HepG2 (cell line): ENCODE measurements around the gene SPOP. TPM values are rescaled to one million over a fixed set of nuclear protein-coding genes. Genes with fewer than 3 reads are reported as not detected.

Experiments
- ARID2 ChIP-seq: sonication (generic); formaldehyde crosslinking; IDR thresholded peaks from 2 replicates; pipeline ENCODE4 v1.8.1; 2022; ENCODE audit warnings: mild to moderate bottlenecking, missing genetic modification reagents, borderline replicate concordance
- CREM ChIP-seq, 2 experiments: sonication (generic) in 1 of 2; formaldehyde crosslinking in 1 of 2; IDR thresholded peaks; 2 replicates each; pipeline versions ENCODE4 v1.4.0 to v1.6.1; 2016 to 2020; ENCODE audit warnings: antibody characterized with exemption in 1 of 2, mild to moderate bottlenecking in 1 of 2, missing genetic modification reagents in 1 of 2
- DMTF1 ChIP-seq: sonication (generic); formaldehyde crosslinking; IDR thresholded peaks from 2 replicates; pipeline ENCODE4 v1.4.0; 2020; ENCODE audit warnings: mild to moderate bottlenecking, missing genetic modification reagents
- HDAC2 ChIP-seq: sonication (generic); formaldehyde crosslinking; IDR thresholded peaks from 2 replicates; pipeline ENCODE4 v1.4.0; 2020; ENCODE audit warnings: missing genetic modification reagents
- HES4 ChIP-seq: sonication (generic); formaldehyde crosslinking; IDR thresholded peaks from 2 replicates; pipeline ENCODE4 v1.9.0; 2021; ENCODE audit warnings: mild to moderate bottlenecking, missing genetic modification reagents, borderline replicate concordance
- HMGXB4 ChIP-seq, 2 experiments: sonication (generic) in 1 of 2; formaldehyde crosslinking in 1 of 2; IDR thresholded peaks; 2 replicates each; pipeline versions ENCODE4 v1.4.0 to v1.6.1; 2018 to 2020; ENCODE audit warnings: missing genetic modification reagents in 2 of 2, borderline replicate concordance in 1 of 2, low read depth in 1 of 2, mild to moderate bottlenecking in 1 of 2, missing biosample characterization in 1 of 2
- KLF12 ChIP-seq: sonication (generic); formaldehyde crosslinking; IDR thresholded peaks from 2 replicates; pipeline ENCODE4 v1.4.0; 2020; ENCODE audit warnings: missing genetic modification reagents, borderline replicate concordance
- SALL1 ChIP-seq: sonication (generic); formaldehyde crosslinking; IDR thresholded peaks from 2 replicates; pipeline ENCODE4 v1.8.0; 2022; ENCODE audit warnings: mild to moderate bottlenecking, missing genetic modification reagents
- TBX2 ChIP-seq: sonication (generic); formaldehyde crosslinking; IDR thresholded peaks from 2 replicates; pipeline ENCODE4 v1.5.0; 2020; ENCODE audit warnings: missing genetic modification reagents, mild to moderate bottlenecking, borderline replicate concordance
- TCF12 ChIP-seq, 2 experiments: fragments of 450-650 bp in 1 of 2; sonication (generic) in 1 of 2; formaldehyde crosslinking in 1 of 2; IDR thresholded peaks; 2 replicates each; pipeline versions ENCODE4 v1.6.1 to v1.8.0; 2017 to 2022; ENCODE audit warnings: antibody characterized with exemption in 1 of 2, mild to moderate bottlenecking in 1 of 2, missing genetic modification reagents in 1 of 2, moderate library complexity in 1 of 2
- ZC3H13 ChIP-seq: sonication (generic); formaldehyde crosslinking; IDR thresholded peaks from 2 replicates; pipeline ENCODE4 v1.8.1; 2023; ENCODE audit warnings: mild to moderate bottlenecking, missing genetic modification reagents, moderate library complexity
- ZKSCAN1 ChIP-seq: fragments of 150-350 bp; IDR thresholded peaks from 2 replicates; pipeline ENCODE4 v1.6.1; 2014; ENCODE audit warnings: low read length
- ZNF253 ChIP-seq: sonication (generic); formaldehyde crosslinking; IDR thresholded peaks from 2 replicates; pipeline ENCODE4 v1.8.0; 2022; ENCODE audit warnings: mild to moderate bottlenecking, missing genetic modification reagents, borderline replicate concordance
- ZNF296 ChIP-seq: sonication (generic); formaldehyde crosslinking; conservative IDR thresholded peaks from 2 replicates; pipeline ENCODE4 v1.5.0; 2020; ENCODE audit warnings: mild to moderate bottlenecking, missing genetic modification reagents
- ZNF546 ChIP-seq: sonication (generic); formaldehyde crosslinking; conservative IDR thresholded peaks from 2 replicates; pipeline ENCODE4 v1.8.1; 2023; ENCODE audit warnings: mild to moderate bottlenecking, missing genetic modification reagents
- ZNF747 ChIP-seq: sonication (generic); formaldehyde crosslinking; IDR thresholded peaks from 2 replicates; pipeline ENCODE4 v1.8.1; 2023; ENCODE audit warnings: missing genetic modification reagents, mild to moderate bottlenecking, borderline replicate concordance
- ZNF773 ChIP-seq: sonication (generic); formaldehyde crosslinking; IDR thresholded peaks from 2 replicates; pipeline ENCODE4 v1.4.0; 2020; ENCODE audit warnings: missing genetic modification reagents, borderline replicate concordance
- polyA plus RNA-seq, 8 experiments: library from polyadenylated mRNA; depleted of rRNA in 3 of 8; stranded (reverse) in 7 of 8; unstranded in 1 of 8; fragments of >200 nt; fragmentation: Illumina TruSeq in 4 of 8; extraction: Trizol in 4 of 8; gene quantifications; 2 replicates each; pipeline versions ENCODE4 v1.2.1 to v1.2.3, GENCODE V29; 2011 to 2016; ENCODE audit warnings: low read depth in 4 of 8, missing spikeins in 1 of 8, mixed read lengths in 1 of 8; ENCODE audit not compliant: insufficient read depth in 1 of 8
- total RNA-seq, 5 experiments: library from RNA; depleted of rRNA; stranded (reverse); fragments of >200 nt; fragmentation: Illumina TruSeq; extraction: Trizol; gene quantifications; 2 replicates each; pipeline ENCODE4 v1.2.3, GENCODE V29; 2016; ENCODE audit warnings: low read depth in 1 of 5
- TF ChIP-seq, protein P1 (sequence below): sonication (generic); formaldehyde crosslinking; conservative IDR thresholded peaks from 2 replicates; pipeline ENCODE4 v1.4.0; 2020; ENCODE audit warnings: missing genetic modification reagents

SPOP gene
- total and polyA plus RNA-seq, 2 of the 13 experiments (the other 11 are each of a cell fraction or from before 2014, with no cell fraction given) = 52.8 to 60.8 TPM

DNA sequence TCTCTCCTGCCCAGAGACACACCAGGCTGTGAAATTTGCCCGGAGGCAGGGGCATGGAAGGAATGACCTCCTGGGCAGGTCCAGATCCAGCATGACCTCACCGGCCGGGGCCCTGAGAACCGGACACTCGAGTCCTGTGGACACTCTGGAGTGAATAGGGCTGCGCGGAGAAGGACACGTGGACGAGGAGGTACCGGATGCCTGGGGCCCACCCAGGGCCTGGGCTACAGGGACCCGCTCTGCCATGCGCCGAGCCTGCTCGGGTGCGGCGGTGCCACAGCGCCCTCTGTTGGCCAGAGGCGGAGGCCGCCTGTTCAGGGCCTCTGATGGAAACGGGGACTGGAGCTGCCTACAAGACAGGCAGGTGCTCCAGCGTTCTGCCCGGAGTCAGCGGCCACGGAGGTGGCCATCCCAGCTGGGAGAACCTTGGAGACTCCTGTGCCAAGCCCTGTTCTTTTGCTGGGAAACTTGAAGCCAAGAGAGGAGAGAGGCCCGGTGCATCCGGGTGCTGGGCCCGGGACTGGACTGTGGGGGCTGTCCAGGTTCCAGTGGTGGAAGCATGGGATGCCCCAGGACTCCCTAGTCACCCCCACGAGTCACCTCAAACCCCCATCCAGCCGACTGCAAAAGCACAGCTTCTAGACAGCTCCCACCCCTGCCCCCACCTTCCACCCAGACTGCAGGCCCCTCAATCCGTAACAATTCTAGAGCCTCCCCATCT is 121.5 kb downstream of the SPOP start (continued):
- TF ChIP-seq HMGXB4 (CRISPR knock-in tag; IDR thresholded peaks at IDR 0.05; ENCODE audit: borderline replicate concordance in 1 of 2, low read depth in 1 of 2) (peak; percentile 94 to 97), ZNF253 (CRISPR knock-in tag) (no peak; the same call in 1 of the 2 replicates), DMTF1 (CRISPR knock-in tag) (no peak), TCF12 (IDR thresholded peaks at IDR 0.05) (no peak), TCF12 (CRISPR knock-in tag; IDR thresholded peaks at IDR 0.05) (no peak), ZKSCAN1 (0 out of 2 replicates have a peak, but pooled peaks have one; percentile 18), CREM (IDR thresholded peaks at IDR 0.05) (no peak), CREM (CRISPR knock-in tag; IDR thresholded peaks at IDR 0.05) (no peak), ZC3H13 (no peak), ZNF747 (no peak; the same call in 1 of the 2 replicates), ZNF773 (CRISPR knock-in tag) (no peak; the same call in 1 of the 2 replicates), HES4 (no peak), KLF12 (CRISPR knock-in tag) (no peak), SALL1 (CRISPR knock-in tag) (peak; percentile 89), ZNF296 (CRISPR knock-in tag) (no peak), ZNF546 (CRISPR knock-in tag) (0 out of 2 replicates have a peak, but pooled peaks have one; percentile 66), HDAC2 (0 out of 2 replicates have a peak, but pooled peaks have one; percentile 51), TBX2 (CRISPR knock-in tag) (peak; percentile 41; the same call in 1 of the 2 replicates), ARID2 (CRISPR knock-in tag) (no peak)
- TF ChIP-seq, protein P1, sequence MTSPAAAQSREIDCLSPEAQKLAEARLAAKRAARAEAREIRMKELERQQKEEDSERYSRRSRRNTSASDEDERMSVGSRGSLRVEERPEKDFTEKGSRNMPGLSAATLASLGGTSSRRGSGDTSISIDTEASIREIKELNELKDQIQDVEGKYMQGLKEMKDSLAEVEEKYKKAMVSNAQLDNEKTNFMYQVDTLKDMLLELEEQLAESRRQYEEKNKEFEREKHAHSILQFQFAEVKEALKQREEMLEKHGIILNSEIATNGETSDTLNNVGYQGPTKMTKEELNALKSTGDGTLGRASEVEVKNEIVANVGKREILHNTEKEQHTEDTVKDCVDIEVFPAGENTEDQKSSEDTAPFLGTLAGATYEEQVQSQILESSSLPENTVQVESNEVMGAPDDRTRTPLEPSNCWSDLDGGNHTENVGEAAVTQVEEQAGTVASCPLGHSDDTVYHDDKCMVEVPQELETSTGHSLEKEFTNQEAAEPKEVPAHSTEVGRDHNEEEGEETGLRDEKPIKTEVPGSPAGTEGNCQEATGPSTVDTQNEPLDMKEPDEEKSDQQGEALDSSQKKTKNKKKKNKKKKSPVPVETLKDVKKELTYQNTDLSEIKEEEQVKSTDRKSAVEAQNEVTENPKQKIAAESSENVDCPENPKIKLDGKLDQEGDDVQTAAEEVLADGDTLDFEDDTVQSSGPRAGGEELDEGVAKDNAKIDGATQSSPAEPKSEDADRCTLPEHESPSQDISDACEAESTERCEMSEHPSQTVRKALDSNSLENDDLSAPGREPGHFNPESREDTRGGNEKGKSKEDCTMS = no peak
